KMS-11 (cell line): ENCODE measurements around the gene MAP6.

Experiments
- H2AFZ ChIP-seq: fragments of 200-600 bp; sonication (generic); 2 replicates; pipeline ENCODE4 v1.6.1; 2016; ENCODE audit warnings: antibody characterized with exemption, mixed run types, low read depth
- H3K27ac ChIP-seq: fragments of 200-600 bp; sonication (generic); 2 replicates; pipeline ENCODE4 v1.6.1; 2016; ENCODE audit warnings: mild to moderate bottlenecking, mixed run types
- H3K27me3 ChIP-seq: fragments of 200-600 bp; sonication (generic); 2 replicates; pipeline ENCODE4 v1.6.1; 2017; ENCODE audit warnings: mild to moderate bottlenecking, low read depth, mixed run types, moderate library complexity; ENCODE audit not compliant: insufficient read depth
- H3K36me3 ChIP-seq: fragments of 200-600 bp; sonication (generic); 2 replicates; pipeline ENCODE4 v1.6.1; 2017; ENCODE audit warnings: mild to moderate bottlenecking, mixed run types; ENCODE audit not compliant: insufficient read depth
- H3K4me1 ChIP-seq: fragments of 200-600 bp; sonication (generic); 2 replicates; pipeline ENCODE4 v1.6.1; 2016; ENCODE audit warnings: mild to moderate bottlenecking, low read depth, mixed run types; ENCODE audit not compliant: poor library complexity, severe bottlenecking
- H3K4me2 ChIP-seq: fragments of 200-600 bp; sonication (generic); 2 replicates; pipeline ENCODE4 v1.7.0; 2016; ENCODE audit warnings: mild to moderate bottlenecking, mixed run types
- H3K4me3 ChIP-seq: fragments of 200-600 bp; sonication (generic); IDR thresholded peaks from 2 replicates; pipeline ENCODE4 v1.6.1; 2017; ENCODE audit warnings: low read depth, low read length, mixed read lengths; ENCODE audit not compliant: insufficient read depth
- H3K79me2 ChIP-seq: fragments of 200-600 bp; sonication (generic); 2 replicates; pipeline ENCODE4 v1.6.1; 2016; ENCODE audit warnings: low read depth, mixed run types; ENCODE audit not compliant: insufficient read depth
- H3K9ac ChIP-seq: fragments of 200-600 bp; sonication (generic); 2 replicates; pipeline ENCODE4 v1.6.1; 2016; ENCODE audit warnings: mild to moderate bottlenecking, mixed run types
- H4K20me1 ChIP-seq: fragments of 200-600 bp; sonication (generic); 2 replicates; pipeline ENCODE4 v1.6.1; 2016; ENCODE audit warnings: mild to moderate bottlenecking, mixed run types; ENCODE audit not compliant: insufficient read depth
- CTCF ChIP-seq: fragments of 200-600 bp; sonication (generic); conservative IDR thresholded peaks from 2 replicates; pipeline ENCODE4 v1.6.1; 2017; ENCODE audit warnings: low read depth, mild to moderate bottlenecking, antibody characterized with exemption, low read length, moderate library complexity, mixed read lengths

The MAP6 gene

GRCh38 chr11:75652936-75653335 lies 15.9 kb downstream of the MAP6 start:
- Histone ChIP-seq H3K36me3 (no peaks in the 10 kb centered on the region), H3K27ac (no peak overlapping the region), H4K20me1 (no peaks in the 10 kb centered on the region), H3K4me1 (no peaks in the 10 kb centered on the region), H2AFZ (no peak overlapping the region), H3K27me3 (no peaks in the 10 kb centered on the region), H3K9ac (no peak overlapping the region), H3K4me3 (no peak overlapping the region), H3K4me2 (no peak overlapping the region), H3K79me2 (no peaks in the 10 kb centered on the region)
- TF ChIP-seq CTCF, result no peak

GRCh38 chr11:75651218-75651617 lies 17.6 kb downstream of the MAP6 start:
- Histone ChIP-seq H3K79me2 (no peaks in the 10 kb centered on the region), H3K27ac (no peak overlapping the region), H3K4me2 (no peak overlapping the region), H3K27me3 (no peaks in the 10 kb centered on the region), H4K20me1 (no peaks in the 10 kb centered on the region), H3K9ac (no peak overlapping the region), H3K4me1 (no peaks in the 10 kb centered on the region), H3K36me3 (no peaks in the 10 kb centered on the region), H2AFZ (no peak overlapping the region), H3K4me3 (no peak overlapping the region)
- no peak for TF ChIP-seq CTCF

- TF ChIP-seq CTCF, result no peak
- Histone ChIP-seq H3K4me3 (no peak overlapping the region), H3K4me1 (no peaks in the 10 kb centered on the region), H3K4me2 (no peak overlapping the region), H4K20me1 (no peaks in the 10 kb centered on the region), H3K36me3 (no peaks in the 10 kb centered on the region), H2AFZ (no peak overlapping the region), H3K79me2 (no peaks in the 10 kb centered on the region), H3K9ac (no peak overlapping the region), H3K27me3 (no peaks in the 10 kb centered on the region), H3K27ac (no peak overlapping the region)
These were observed 18.6 kb downstream of the MAP6 start for GRCh38 chr11:75650167-75650723.

GRCh38 chr11:75644946-75645345 lies 23.9 kb downstream of the MAP6 start:
- no peaks in the 10 kb centered on the region for H3K27me3 ChIP-seq
- no peak overlapping the region for H3K9ac ChIP-seq
- H3K79me2 ChIP-seq, result no peaks in the 10 kb centered on the region
- no peak overlapping the region for H2AFZ ChIP-seq
- H3K4me3 ChIP-seq, result no peak overlapping the region
- H3K36me3 ChIP-seq, result no peaks in the 10 kb centered on the region
- no peak overlapping the region for H3K27ac ChIP-seq
- TF ChIP-seq CTCF, result no peak
- no peaks in the 10 kb centered on the region for H4K20me1 ChIP-seq
- no peak overlapping the region for H3K4me2 ChIP-seq
- no peaks in the 10 kb centered on the region for H3K4me1 ChIP-seq
